ENCODE data around the gene CCDC183.
A peak's percentile ranks its signal among the peaks of the same experiment; 100 is the strongest.
"Not testable (repeated sequence)": the region's sequence is repeated elsewhere in the genome, so short reads cannot be mapped to it uniquely, and the experiment has no call there.

CCDC183 gene

DNA sequence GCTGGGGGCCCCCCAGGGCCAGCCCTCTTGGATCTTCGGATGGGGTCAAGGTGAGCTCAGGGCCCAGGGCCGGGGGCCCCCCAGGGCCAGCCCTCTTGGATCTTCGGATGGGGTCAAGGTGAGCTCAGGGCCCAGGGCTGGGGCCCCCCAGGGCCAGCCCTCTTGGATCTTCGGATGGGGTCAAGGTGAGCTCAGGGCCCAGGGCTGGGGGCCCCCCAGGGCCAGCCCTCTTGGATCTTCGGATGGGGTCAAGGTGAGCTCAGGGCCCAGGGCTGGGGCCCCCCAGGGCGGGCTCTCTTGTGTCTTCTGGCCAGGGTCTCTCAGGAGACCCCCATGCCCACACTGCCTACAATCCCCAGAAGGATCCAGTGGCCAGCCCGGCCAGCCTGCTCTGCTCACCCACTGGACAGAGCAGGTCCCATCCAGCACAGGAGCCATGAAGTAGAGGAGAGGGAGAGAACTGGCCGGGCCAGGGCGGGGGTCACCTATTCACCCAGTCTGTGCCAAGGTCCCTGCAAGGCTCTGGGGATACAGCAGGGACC, 6.9 kb downstream of the CCDC183 start:
- DNase-seq, result not testable (repeated sequence)

GRCh38 chr9:136803551-136804508, 7.7 kb downstream of the CCDC183 start:
- no peak for DNase-seq

GRCh38 chr9:136804509-136805206, 8.5 kb downstream of the CCDC183 start:
- no peak for DNase-seq

GRCh38 chr9:136805207-136805740, 9.1 kb downstream of the CCDC183 start:
- no peak for DNase-seq

- DNase-seq, result no peak
These were observed 9.9 kb downstream of the CCDC183 start for GRCh38 chr9:136806067-136806466.

DNA sequence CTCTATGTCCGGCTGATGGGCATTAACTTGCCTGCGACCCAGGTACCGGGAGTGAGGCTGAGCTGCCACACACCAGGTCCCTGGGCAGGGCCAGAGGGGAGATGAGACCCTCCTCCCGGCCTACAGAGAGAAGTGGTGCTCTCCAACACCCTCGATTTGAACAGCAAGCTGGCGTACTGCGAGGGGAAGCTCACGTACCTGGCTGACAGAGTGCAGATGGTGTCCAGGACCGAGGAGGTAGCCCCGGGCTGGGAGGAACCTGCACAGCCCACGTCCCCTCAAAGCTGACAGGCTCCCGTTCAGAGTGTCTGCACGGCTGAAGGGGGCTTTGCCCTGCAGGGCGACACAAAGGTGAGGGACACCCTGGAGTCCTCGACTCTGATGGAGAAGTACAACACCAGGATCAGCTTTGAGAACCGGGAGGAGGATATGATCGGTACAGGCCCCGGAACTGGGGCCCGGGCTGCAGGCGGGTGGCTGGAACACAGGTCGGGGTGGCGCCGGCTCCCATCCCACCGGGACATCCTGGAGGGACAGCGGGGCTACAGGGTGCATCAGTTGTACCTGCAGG, 10.6 kb downstream of the CCDC183 start:
- no peak for DNase-seq

DNA sequence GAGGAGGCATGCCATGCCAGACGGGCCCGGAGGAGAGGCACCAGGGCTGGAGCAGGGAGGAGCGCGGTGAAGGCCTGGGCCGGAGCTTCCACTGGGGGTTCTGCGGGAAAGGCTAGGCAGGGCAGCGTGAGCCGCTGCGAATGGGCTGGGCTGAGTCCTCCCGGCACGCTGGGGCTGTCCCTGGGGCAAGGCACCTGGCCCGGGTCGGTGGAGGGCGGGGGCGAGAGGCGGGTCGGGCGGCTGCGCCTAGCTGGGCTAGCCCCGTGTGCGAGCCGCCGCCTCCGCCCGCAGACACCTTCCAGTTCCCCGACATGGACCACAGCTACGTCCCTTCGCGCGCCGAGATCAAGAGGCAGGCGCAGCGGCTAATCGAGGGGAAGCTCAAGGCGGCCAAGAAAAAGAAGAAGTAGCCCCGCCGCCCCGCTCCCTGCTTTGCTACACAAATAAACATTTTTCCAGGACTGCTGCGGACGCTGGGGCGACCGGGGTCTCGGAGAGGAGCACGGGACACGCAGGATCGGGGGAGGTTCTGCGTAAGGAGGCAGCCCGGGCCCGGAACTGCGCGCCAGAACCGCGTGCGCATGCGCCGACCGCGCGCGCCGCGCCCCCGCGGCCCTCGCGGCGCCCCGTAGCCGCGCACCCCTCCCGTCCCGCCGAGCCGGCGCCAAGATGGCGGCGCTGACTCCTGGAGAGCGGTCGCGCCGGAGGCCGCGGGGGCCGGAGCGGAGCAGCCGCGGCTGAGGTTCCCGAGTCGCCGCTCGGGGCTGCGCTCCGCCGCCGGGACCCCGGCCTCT, 11.3 kb downstream of the CCDC183 start, which contains the start of gene RABL6:
Gene RABL6 (plus strand): TSS at position 668 of the 794 bp plus-strand sequence. CDS start 249 bp downstream, outside the sequence.
- DNase-seq, result peak; percentile 43

GRCh38 chr9:136808075-136808805, 12.1 kb downstream of the CCDC183 start:
- no peak for DNase-seq

DNA sequence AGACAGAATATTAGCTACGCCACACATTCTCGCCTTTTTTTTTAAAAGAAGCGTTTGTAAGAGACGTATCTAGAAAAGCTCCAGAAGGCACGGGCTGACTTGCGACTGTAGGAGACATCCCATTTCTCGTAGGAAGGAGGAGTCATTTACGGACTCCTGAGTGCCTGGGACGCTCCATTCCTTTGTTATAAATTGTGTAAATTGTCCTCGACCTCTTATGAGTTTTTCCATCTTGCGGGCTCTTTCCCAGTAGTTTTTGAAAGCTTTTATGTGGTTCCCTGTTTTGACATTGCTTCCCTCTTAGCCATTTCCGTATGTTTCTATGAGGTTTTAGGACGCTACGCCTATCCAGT, 12.6 kb downstream of the CCDC183 start:
- DNase-seq, result no peak

DNA sequence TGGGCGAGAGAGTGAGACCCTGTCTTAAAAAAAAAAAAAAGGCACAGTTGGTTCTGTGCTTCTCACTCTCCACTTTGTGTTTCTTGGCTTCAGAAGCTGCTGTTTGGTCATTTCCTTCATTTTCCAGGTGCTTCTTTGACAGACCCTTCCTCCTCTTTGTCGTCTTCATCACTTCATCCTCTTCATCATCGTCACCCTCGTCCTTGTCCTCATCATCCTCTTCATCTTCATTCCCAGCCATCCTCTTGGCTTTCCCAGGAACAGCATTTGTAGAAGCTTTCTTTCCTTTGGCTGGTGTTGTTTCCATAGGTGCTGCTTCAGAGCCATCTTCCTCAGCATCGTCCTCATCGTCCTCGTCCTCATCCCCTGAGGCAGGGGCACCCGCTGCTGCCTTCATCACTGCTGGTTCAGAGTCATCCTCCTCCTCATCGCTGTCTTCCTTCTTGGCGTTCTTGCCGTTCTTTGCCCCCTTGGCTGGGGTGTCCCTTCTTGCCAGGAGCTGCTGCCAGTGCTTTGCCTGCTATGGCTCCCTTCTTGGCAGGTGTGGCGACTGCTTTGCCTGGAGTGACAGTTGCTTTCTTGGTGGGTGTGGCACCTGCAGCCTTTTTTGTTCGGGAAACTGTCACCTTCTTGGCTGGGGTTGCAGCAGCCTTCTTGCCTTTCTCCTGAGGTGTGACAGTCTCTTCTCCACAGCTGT, 18.7 kb downstream of the CCDC183 start:
- no peak for DNase-seq

GRCh38 chr9:136815422-136815782, 19.3 kb downstream of the CCDC183 start:
- DNase-seq, result no peak

DNA sequence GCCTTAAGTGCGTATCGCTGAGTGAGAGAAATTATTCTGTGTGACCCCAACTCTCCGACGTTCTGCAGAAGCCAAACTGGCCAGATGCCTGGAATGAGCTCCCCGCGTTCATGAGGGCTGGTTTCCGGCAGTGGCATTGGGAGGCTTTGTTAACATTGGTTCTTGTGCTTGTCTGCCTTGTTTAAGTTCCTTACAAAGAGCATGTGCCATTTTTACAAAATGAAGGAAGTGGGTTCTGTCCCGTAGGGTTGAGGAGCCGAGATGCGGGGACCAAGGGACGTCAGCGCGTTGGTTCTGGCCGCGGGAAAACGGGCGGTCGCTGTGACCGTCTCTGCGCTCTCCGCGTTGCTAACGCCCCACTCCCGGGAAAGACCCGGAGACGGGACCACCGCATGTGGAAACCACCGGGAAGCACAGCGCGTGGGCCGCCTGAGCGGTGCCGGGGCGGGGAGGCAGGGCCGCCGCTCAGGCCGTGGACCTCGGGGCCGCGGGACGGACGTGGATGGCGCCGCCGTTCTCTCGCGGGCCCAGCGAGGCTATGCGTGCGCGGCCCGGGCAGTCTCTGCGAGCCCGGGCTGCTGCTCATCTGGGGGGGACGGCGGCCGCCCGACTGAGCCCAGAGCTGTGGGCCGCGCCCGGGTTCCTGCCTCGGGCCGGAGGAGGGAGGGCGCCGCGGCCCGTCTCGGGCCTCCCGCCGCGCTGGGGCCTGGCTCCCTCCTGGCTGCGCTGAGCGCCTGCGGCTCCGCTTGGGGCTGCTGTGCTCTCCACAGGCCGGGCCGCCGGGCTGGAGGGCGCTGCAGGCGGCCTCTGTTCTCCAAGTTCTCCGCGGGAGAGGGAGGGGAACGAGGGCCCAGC, 25.1 kb downstream of the CCDC183 start:
- no peak for DNase-seq

DNA sequence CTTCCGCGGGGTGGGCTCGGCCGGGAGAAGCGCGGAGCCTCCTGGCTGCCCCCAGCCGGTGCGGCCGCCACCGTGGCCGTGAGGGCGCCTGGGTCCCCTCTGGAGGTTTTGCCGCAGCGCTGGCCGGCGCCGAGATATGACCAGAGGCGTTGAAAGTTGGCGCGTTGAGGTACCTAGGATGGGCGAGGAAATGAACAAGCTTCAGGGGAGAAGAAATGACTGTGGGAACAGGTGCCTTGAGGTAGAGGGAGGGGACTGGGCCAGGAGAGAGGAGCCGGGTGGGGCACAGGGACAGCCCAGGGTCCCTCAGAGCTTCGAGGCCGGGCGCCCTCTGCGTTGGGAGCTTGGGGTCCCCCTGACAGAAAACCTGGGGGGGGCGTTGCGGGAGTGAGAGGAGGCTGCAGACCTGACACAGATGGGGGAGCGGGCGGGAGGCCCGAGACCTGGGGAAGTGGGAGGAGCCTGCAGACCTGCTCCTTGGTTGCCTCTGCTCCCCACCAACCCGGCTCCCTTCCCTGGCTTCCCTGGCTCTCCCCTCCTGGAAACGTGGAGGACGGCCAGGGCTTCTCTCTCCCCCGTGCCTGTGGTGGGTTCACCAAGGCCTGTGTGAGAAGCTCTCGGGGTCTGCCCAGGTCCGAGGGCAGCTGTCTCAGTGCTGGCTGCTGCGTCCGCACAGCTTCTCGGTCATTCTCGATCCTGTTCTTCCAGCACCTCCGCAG, 25.8 kb downstream of the CCDC183 start:
- no peak for DNase-seq

DNA sequence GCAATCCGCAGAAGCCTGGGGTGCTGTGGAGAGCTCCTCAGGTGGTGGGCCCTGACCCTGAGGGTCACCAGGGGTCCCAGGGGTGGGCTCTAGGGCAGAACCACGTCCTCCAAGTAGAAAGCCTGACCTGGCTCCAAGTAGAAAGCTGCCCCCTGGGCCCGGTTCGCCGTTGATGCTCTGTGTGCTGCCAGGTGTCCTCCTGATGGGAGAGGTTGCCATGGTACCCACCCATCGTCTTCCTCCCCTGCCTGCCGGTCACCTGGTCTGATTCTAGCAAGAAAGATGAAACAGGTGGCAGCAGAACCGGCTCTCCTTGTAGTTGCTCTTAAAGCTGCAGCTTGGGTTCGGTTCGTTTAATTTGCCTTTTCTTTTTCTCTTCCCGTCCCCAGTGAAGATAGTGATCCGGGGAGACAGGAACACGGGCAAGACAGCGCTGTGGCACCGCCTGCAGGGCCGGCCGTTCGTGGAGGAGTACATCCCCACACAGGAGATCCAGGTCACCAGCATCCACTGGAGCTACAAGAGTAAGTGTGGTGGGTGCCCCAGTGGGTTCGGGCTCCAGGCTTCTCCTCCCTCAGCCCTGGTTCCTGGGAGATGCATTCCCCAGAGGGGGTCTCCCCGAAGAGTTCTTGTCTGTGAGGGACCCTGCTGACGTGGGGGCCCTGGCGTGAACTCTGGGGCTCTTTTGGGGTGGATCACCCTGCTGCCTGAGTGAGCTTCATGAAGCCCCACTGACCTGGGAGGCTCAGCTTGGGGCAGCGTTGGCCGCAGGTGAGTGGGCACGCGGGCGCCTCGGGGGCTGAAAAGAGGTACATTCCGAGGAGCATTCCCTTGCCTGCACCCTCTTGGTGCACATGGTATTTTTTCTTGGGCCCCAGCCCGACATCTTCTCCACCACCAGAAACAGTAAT, 27.3 kb downstream of the CCDC183 start:
- DNase-seq, result no peak

DNA sequence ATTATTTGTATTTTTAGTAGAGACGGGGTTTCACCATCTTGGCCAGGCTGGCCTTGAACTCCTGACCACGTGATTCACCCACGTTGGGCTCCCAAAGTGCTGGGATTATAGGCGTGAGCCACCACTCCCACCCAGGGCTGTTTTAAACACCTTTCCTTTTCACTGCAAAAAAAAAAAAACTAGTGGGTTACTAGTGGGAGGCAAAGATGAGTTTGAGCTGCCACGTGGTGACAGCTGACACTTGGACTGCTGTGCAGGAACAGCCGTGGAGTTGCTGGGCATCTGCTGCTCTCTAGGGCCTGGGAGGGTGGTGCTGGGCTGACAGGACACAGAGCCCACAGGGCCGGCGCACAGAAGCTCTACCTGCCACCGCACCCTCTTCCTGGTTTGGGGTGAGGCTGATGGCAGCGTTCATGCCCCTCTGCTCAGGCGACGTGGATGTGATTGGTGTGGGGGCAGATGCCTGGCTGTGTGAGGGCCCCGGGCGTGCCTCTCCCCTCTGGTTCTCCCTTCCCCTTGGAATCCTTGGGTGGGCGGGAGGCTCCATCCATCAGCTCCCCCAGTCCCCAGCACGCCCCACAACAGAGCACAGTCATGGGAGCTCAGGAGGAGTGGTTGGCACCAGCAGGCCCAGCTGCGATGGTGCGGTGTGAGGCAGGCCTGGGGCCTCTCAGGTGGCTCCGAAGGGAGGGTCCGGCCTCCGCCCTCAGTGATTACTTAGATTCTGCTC, 28.5 kb downstream of the CCDC183 start:
- DNase-seq, result no peak

GRCh38 chr9:136825295-136826187, 29.4 kb downstream of the CCDC183 start:
- no peak for DNase-seq
